PFSK-1 (cell line): Measurements from ENCODE around the gene IDI1.

Source experiments
- FOXP2 ChIP-seq: optimal IDR thresholded peaks from 2 replicates; pipeline ENCODE3; 2011; ENCODE audit warnings: borderline replicate concordance, control low read depth, inconsistent platforms; ENCODE audit not compliant: insufficient read depth; ENCODE audit errors: extremely low read length, extremely low read depth
- POLR2AphosphoS5 ChIP-seq: IDR thresholded peaks from 2 replicates; pipeline ENCODE4 v1.6.1; 2012; ENCODE audit warnings: low read depth, mild to moderate bottlenecking, control low read depth, low read length, moderate library complexity
- REST ChIP-seq, 2 experiments: IDR thresholded peaks; 2 replicates each; pipeline versions ENCODE4 v1.6.1 to v1.8.0; 2011 to 2012; ENCODE audit warnings: low read depth in 2 of 2, low read length in 2 of 2, control low read depth in 1 of 2, inconsistent platforms in 1 of 2, mild to moderate bottlenecking in 1 of 2, moderate library complexity in 1 of 2; ENCODE audit not compliant: insufficient read depth in 1 of 2
- SIN3A ChIP-seq: IDR thresholded peaks from 2 replicates; pipeline ENCODE4 v1.6.1; 2012; ENCODE audit warnings: mild to moderate bottlenecking, low read length, moderate library complexity, borderline replicate concordance; ENCODE audit not compliant: insufficient read depth
- TAF1 ChIP-seq: IDR thresholded peaks from 2 replicates; pipeline ENCODE4 v1.6.1; 2012; ENCODE audit warnings: low read length, control low read depth, borderline replicate concordance; ENCODE audit not compliant: insufficient read depth

Gene IDI1

GRCh38 chr10:1041514-1041913 lies 7.4 kb downstream of the IDI1 start:
- TF ChIP-seq FOXP2 (no peak), TAF1 (no peak), SIN3A (no peak), POLR2AphosphoS5 (no peak), REST (IDR thresholded peaks at IDR 0.05; ENCODE audit: insufficient read depth in 1 of 2, low read depth in 2 of 2, low read length in 2 of 2) (no peak)

DNA sequence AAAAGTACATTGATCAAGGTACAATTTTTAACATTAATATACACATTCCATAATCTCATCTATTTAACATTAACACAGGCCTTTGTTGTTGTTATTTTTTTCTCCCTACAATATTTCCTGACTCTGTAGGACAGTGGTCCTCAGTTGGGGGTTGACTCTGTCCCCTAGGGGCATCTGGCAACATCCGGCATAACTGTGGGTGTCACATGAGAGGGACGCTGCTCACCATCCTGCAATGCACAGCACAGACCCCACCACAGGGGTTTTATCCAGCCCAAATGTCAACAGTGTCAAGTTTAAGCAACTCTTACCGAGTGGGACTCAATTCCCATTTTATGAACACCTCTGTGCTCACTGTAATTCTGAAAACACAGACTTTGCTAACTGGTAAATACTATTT lies 8.8 kb downstream of the IDI1 start:
- no peak for TF ChIP-seq POLR2AphosphoS5
- no peak for TF ChIP-seq SIN3A
- TF ChIP-seq REST (IDR thresholded peaks at IDR 0.05; ENCODE audit: insufficient read depth in 1 of 2, low read depth in 2 of 2, low read length in 2 of 2) = no peak
- TF ChIP-seq TAF1 = no peak
- no peak for TF ChIP-seq FOXP2

DNA sequence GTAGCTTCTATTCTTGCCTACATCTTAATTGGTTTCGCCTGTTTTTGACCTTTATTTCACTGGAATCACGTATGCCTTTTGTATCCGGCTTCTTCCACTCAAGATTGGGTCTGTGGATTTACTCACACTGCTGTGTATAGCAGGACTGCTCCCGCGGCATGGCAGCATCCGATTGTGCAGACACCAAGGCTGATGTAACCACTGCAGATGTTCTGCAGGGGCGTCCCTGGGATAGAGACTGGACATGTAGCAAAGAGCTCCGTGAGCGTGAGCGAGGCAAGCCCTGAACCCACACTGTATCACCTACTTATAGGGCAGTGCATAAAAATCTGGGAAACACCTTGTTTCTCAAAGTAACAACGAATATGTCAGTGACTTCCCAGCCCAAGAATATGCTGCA lies 11.8 kb downstream of the IDI1 start:
- TF ChIP-seq SIN3A = no peak
- TF ChIP-seq TAF1 = no peak

DNA sequence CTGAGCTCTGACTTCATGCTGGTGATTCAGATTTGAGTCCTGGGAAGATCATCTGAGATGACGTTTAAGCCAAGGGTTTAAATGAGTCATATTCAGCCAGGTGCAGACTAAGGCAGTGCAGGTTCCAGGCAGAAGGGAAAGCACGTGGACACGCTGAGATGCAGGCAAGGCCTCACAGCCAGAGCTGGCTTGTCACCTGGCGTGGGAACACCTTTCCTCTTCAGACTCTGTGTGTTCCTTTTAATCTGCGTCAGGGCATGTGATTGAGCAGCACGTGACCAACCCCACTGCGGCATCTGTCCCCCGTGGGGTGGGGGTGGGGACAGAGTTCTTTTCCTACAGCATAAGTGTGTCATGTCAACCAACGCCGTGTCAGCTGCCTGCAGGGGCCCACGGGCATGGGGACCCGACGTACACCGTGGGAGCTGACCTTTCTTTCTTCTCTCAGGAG lies 12.6 kb downstream of the IDI1 start:
- no peak for TF ChIP-seq SIN3A
- no peak for TF ChIP-seq POLR2AphosphoS5
- no peak for TF ChIP-seq REST (IDR thresholded peaks at IDR 0.05; ENCODE audit: insufficient read depth in 1 of 2, low read depth in 2 of 2, low read length in 2 of 2)
- TF ChIP-seq TAF1 = no peak
- no peak for TF ChIP-seq FOXP2

GRCh38 chr10:1035201-1035600 lies 13.7 kb downstream of the IDI1 start:
- no peak for TF ChIP-seq FOXP2
- TF ChIP-seq SIN3A = no peak
- no peak for TF ChIP-seq POLR2AphosphoS5
- TF ChIP-seq TAF1 = no peak
- TF ChIP-seq REST (IDR thresholded peaks at IDR 0.05; ENCODE audit: insufficient read depth in 1 of 2, low read depth in 2 of 2, low read length in 2 of 2) = no peak
